Nephron progenitor cell (in vitro differentiated cells): ENCODE results near the gene TMEM120B.
A peak's percentile ranks its signal among the peaks of the same experiment; 100 is the strongest.
"Not testable (repeated sequence)": the region's sequence is repeated elsewhere in the genome, so short reads cannot be mapped to it uniquely, and the experiment has no call there.

Source experiments
- DNase-seq: peaks from one replicate; pipeline ENCODE4 v3.0.0; 2021
- H3K27ac Mint-ChIP-seq: 2 replicates; pipeline ENCODE4 v1.8.0; 2021; ENCODE audit warnings: mild to moderate bottlenecking, moderate library complexity, mixed read lengths
- H3K27me3 Mint-ChIP-seq: 2 replicates; pipeline ENCODE4 v1.8.0; 2021; ENCODE audit warnings: mild to moderate bottlenecking, low read depth, mixed read lengths; ENCODE audit not compliant: poor library complexity
- H3K36me3 Mint-ChIP-seq: 2 replicates; pipeline ENCODE4 v1.8.0; 2021; ENCODE audit warnings: low read depth, mixed read lengths
- H3K4me1 Mint-ChIP-seq: 2 replicates; pipeline ENCODE4 v1.8.0; 2021; ENCODE audit warnings: mixed read lengths
- H3K4me3 Mint-ChIP-seq: 2 replicates; pipeline ENCODE4 v1.8.0; 2021; ENCODE audit warnings: mild to moderate bottlenecking, moderate library complexity, mixed read lengths
- H3K9me3 Mint-ChIP-seq: 2 replicates; pipeline ENCODE4 v1.8.0; 2021; ENCODE audit warnings: mild to moderate bottlenecking, moderate library complexity, mixed read lengths
- TF ChIP-seq, protein P1 (sequence below): fragments of 200-600 bp; sonication (generic); IDR thresholded peaks from 2 replicates; pipeline ENCODE4 v1.5.0; 2021; ENCODE audit warnings: antibody characterized with exemption

The TMEM120B gene

DNA sequence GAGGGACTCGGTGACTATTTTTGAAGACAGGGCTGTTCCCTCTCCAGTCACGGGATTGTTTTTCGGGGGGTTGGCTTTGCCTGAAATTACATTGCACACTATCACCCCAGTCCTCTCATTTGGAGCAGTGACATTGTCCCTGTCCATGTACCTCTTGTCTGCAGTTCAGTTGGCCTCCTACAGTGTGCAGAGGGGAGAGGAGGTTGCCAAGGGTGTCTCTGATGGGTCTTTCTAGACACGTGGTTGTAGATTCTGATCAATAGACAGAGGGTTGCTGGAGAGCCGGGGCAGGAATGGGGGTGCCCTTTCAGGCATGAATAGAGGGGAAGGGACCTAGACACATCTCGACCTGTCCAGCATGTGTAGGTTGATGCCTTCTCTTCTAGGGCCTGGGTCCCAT is 1.2 kb downstream of the TMEM120B start:
- DNase-seq, result no peak
- Mint-ChIP-seq H3K27ac (peak overlapping the region; percentile 54), H3K36me3 (peaks cover 4% of the 10 kb centered on the region), H3K4me3 (peak overlapping the region; percentile 87), H3K4me1 (peaks cover 75% of the 10 kb centered on the region), H3K9me3 (no peaks in the 10 kb centered on the region), H3K27me3 (peaks cover 9% of the 10 kb centered on the region)
- TF ChIP-seq, protein P1, sequence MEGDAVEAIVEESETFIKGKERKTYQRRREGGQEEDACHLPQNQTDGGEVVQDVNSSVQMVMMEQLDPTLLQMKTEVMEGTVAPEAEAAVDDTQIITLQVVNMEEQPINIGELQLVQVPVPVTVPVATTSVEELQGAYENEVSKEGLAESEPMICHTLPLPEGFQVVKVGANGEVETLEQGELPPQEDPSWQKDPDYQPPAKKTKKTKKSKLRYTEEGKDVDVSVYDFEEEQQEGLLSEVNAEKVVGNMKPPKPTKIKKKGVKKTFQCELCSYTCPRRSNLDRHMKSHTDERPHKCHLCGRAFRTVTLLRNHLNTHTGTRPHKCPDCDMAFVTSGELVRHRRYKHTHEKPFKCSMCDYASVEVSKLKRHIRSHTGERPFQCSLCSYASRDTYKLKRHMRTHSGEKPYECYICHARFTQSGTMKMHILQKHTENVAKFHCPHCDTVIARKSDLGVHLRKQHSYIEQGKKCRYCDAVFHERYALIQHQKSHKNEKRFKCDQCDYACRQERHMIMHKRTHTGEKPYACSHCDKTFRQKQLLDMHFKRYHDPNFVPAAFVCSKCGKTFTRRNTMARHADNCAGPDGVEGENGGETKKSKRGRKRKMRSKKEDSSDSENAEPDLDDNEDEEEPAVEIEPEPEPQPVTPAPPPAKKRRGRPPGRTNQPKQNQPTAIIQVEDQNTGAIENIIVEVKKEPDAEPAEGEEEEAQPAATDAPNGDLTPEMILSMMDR, result no peak

DNA sequence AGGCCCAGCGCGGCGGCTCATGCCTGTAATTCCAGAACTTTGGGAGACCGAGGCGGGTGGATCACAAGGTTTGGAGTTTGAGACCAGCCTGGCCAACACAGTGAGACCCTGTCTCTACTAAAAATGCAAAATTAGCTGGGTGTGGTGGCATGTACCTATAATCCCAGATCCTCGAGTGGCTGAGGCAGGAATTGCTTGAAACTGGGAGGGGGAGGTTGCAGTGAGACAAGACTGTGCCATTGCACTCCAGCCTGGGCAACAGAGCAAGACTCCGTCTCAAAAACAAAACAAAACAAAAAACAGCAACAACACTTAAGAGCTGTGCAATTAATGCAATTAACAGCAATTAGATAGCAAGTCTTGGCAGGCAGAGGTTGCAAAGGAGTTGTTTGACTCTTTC is 2.5 kb downstream of the TMEM120B start:
- not testable (repeated sequence) for H3K4me3 Mint-ChIP-seq, H3K27me3 Mint-ChIP-seq, DNase-seq, H3K36me3 Mint-ChIP-seq, H3K9me3 Mint-ChIP-seq
- Mint-ChIP-seq H3K27ac (peak overlapping the region; percentile 44), H3K4me1 (peaks cover 73% of the 10 kb centered on the region)

DNA sequence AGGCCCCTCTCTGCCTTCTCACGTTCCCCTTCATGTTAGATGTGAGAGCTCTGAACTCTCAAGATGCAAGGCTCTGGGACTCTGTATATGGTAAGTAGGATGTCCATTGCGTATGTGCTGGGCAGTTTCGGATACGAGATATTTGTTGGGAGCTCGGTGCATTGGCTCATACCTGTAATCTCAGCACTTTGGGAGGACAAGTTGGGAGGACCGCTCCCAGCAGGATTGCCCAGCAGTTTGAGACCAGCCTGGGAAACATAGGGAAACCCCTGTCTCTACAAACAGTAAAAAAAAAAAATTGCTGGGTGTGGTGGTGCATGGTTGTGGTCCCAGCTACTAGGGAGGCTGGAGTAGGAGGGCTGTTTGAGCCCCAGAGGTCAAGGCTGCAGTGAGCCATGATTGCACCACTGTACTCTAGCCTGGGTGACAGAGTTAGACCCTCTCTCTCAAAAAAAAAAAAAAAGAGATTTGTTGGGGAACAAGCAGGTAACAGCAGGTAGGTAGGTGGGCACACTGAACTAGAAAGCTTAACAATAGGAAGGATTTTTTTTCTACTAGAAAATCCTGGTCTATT is 3.4 kb downstream of the TMEM120B start:
- peaks cover 72% of the 10 kb centered on the region for H3K4me1 Mint-ChIP-seq
- peak overlapping the region; percentile 66 for H3K27ac Mint-ChIP-seq
- peaks cover 4% of the 10 kb centered on the region for H3K36me3 Mint-ChIP-seq
- H3K4me3 Mint-ChIP-seq, result no peak overlapping the region
- no peaks in the 10 kb centered on the region for H3K9me3 Mint-ChIP-seq
- peaks cover 5% of the 10 kb centered on the region for H3K27me3 Mint-ChIP-seq
- TF ChIP-seq, protein P1, result no peak
- no peak for DNase-seq

DNA sequence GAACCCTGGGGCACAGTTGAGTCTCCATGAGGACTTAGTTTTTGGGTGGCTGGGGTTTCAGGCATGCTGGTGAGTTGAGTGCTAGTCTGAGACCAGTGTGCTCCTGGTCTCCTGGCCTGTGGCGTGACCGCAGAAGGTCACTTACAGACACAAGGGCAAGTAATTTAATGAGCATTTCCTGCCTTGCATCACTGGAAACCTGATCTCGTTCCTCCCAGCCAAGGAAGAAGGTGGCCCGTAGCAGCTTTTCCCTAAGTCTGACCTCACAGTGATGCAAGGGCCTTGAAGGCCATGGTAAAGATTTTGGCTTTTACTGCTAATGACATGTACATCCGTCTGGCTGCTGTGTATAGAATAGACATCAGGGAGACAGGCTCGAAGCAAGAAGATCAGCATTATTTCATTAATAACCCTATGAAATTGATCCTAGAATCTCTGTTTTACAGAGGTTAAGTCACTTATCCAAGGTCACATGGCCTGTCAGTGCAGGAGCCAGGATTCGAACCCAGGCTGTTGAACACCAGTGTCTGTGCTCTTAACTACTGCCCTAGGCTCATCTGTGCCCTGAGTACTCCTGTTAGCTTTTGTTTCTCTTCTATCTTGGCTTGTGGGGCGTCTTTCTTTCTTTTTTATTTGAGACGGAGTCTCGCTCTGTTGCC is 4.6 kb downstream of the TMEM120B start:
- Mint-ChIP-seq H3K27ac (peak overlapping the region; percentile 99), H3K27me3 (peaks cover 5% of the 10 kb centered on the region), H3K4me1 (peaks cover 65% of the 10 kb centered on the region), H3K36me3 (peaks cover 4% of the 10 kb centered on the region), H3K9me3 (no peaks in the 10 kb centered on the region), H3K4me3 (peak overlapping the region; percentile 31)
- peak; percentile 53 for DNase-seq
- TF ChIP-seq, protein P1, result no peak

DNA sequence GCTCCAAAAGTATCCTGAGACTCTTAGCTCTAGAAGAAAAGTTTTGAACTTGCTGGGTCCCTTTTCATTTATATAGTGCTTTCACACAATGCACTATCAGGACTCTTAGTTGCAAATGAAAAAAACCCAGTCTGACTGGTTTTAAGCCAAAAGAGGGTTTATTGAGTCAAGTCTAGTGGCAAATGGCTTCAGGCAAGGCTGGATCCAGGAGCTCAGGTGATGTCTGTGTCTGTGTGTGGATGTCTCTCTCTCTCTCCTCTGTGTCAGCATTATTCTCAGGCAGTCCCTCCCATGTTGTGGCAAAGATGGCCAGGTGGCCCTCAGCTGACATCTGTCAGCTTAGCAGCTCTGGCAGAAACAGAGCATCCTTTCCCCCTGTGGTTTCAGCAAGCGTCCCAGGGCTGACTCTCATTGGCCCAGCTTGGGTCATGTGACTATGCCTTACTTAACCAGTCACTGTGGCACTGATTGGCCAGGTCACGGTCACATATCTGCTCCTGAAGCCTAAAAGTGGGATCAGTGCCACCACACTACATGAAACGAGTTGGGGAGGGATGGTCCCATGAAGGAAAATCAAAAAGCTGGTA is 6.2 kb downstream of the TMEM120B start:
- no peak for DNase-seq

DNA sequence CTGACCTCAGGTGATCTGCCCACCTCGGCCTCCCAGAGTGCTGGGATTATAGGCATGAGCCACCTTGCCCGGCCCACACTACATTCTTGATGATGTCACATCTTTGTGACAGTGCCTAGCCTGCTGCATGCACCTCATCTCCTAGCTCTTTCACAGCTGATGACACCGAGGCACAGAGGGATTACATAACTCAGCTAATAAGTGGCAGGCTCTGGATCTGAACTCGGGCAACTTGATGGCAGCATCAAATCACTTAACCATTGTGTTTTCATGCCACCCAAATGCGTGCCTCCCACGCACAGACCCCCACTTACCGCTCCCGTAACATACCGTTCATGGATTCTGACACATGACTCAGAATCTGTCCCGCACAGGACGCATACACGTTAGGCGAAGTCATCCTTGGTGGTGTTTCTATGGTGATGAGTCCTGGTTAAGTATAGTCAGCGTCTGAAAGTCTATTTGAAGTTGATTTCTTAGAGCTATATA is 7.4 kb downstream of the TMEM120B start:
- TF ChIP-seq, protein P1, result no peak
- no peak for DNase-seq
- Mint-ChIP-seq H3K27ac (peak overlapping the region; percentile 93), H3K4me1 (peaks cover 44% of the 10 kb centered on the region), H3K9me3 (no peaks in the 10 kb centered on the region), H3K36me3 (peaks cover 23% of the 10 kb centered on the region), H3K4me3 (no peak overlapping the region), H3K27me3 (peaks cover 3% of the 10 kb centered on the region)

More for the DNA sequence above, 6.2 kb downstream of the TMEM120B start:
- peaks cover 12% of the 10 kb centered on the region for H3K36me3 Mint-ChIP-seq
- no peak overlapping the region for H3K4me3 Mint-ChIP-seq
- H3K4me1 Mint-ChIP-seq, result peaks cover 54% of the 10 kb centered on the region
- H3K27me3 Mint-ChIP-seq, result peaks cover 5% of the 10 kb centered on the region
- no peaks in the 10 kb centered on the region for H3K9me3 Mint-ChIP-seq
- TF ChIP-seq, protein P1, result no peak
- H3K27ac Mint-ChIP-seq, result peak overlapping the region; percentile 29
